ENCODE data around the gene VIT.
"Not testable (repeated sequence)": the region's sequence is repeated elsewhere in the genome, so short reads cannot be mapped to it uniquely, and the experiment has no call there.

VIT gene

GRCh38 chr2:36678856-36679255 lies 17.7 kb upstream of the VIT start:
- DNase-seq (ENCODE audit: low spot score): no peak

GRCh38 chr2:36680012-36680411 lies 16.5 kb upstream of the VIT start:
- DNase-seq (ENCODE audit: low spot score): no peak

- no peak for DNase-seq (ENCODE audit: low spot score)
Measured at GRCh38 chr2:36682562-36682961, 13.9 kb upstream of the VIT start.

GRCh38 chr2:36683002-36683401 lies 13.5 kb upstream of the VIT start:
- DNase-seq (ENCODE audit: low spot score): no peak

GRCh38 chr2:36688291-36688690 lies 8.2 kb upstream of the VIT start:
- DNase-seq (ENCODE audit: low spot score): not testable (repeated sequence)

- not testable (repeated sequence) for DNase-seq (ENCODE audit: low spot score)
Measured at GRCh38 chr2:36689013-36689412, 7.5 kb upstream of the VIT start.

GRCh38 chr2:36692121-36692520 lies 4.4 kb upstream of the VIT start:
- no peak for DNase-seq (ENCODE audit: low spot score)

GRCh38 chr2:36693825-36694224 lies 2.7 kb upstream of the VIT start:
- DNase-seq (ENCODE audit: low spot score): no peak

GRCh38 chr2:36695746-36696415 lies 626 bp upstream of the VIT start:
- DNase-seq (ENCODE audit: low spot score): no peak

GRCh38 chr2:36697424-36698066 lies 1.0 kb downstream of the VIT start:
- no peak for DNase-seq (ENCODE audit: low spot score)

- DNase-seq (ENCODE audit: low spot score): no peak
Measured at GRCh38 chr2:36698993-36699392, 2.5 kb downstream of the VIT start.

GRCh38 chr2:36700311-36700710 lies 3.8 kb downstream of the VIT start:
- DNase-seq (ENCODE audit: low spot score): no peak

- no peak for DNase-seq (ENCODE audit: low spot score)
Measured at GRCh38 chr2:36701391-36701795, 4.9 kb downstream of the VIT start.

- DNase-seq (ENCODE audit: low spot score): no peak
Measured at GRCh38 chr2:36701918-36702317, 5.4 kb downstream of the VIT start.

GRCh38 chr2:36702781-36703180 lies 6.3 kb downstream of the VIT start:
- DNase-seq (ENCODE audit: low spot score): no peak

- no peak for DNase-seq (ENCODE audit: low spot score)
Measured at GRCh38 chr2:36704475-36705150, 8.1 kb downstream of the VIT start.

- DNase-seq (ENCODE audit: low spot score): no peak
Measured at GRCh38 chr2:36705326-36706020, 9.0 kb downstream of the VIT start.

- DNase-seq (ENCODE audit: low spot score): no peak
Measured at GRCh38 chr2:36706021-36706876, 9.7 kb downstream of the VIT start.

- no peak for DNase-seq (ENCODE audit: low spot score)
Measured at GRCh38 chr2:36707050-36707449, 10.5 kb downstream of the VIT start.

- DNase-seq (ENCODE audit: low spot score): peak; percentile 36
Measured at GRCh38 chr2:36708041-36708741, 11.7 kb downstream of the VIT start.

GRCh38 chr2:36710858-36711515 lies 14.5 kb downstream of the VIT start:
- no peak for DNase-seq (ENCODE audit: low spot score)
